Renal cortex interstitium (tissue), 11 donors: ENCODE data around the gene ZNF488. TPM values are rescaled to one million over a fixed set of nuclear protein-coding genes. Genes with fewer than 3 reads are reported as not detected.

Experiments
- DNase-seq, 11 donors: peaks; one replicate each; pipeline ENCODE4 v3.0.0-alpha.2; 2013; ENCODE audit warnings: low read depth in 9 of 11, low spot score in 4 of 11; ENCODE audit errors: extremely low read depth in 1 of 11
- polyA plus RNA-seq, 3 donors: library from polyadenylated mRNA; unstranded; fragments of 120-200 nt; gene quantifications; one replicate each; pipeline ENCODE4 v1.2.1, GENCODE V29; 2013; ENCODE audit not compliant: insufficient read length in 3 of 3

Gene ZNF488
- polyA plus RNA-seq, 3 donors: 4.2 to 5.2 (median 4.9) TPM

- DNase-seq: no peak
Measured at GRCh38 chr10:47372726-47373125, 11.4 kb downstream of the ZNF488 start.

- DNase-seq: no peak
Measured at GRCh38 chr10:47371629-47372485, 12.2 kb downstream of the ZNF488 start.

- no peak for DNase-seq
Measured at GRCh38 chr10:47370878-47371277, 13.2 kb downstream of the ZNF488 start.

- no peak for DNase-seq
Measured at GRCh38 chr10:47370015-47370767, 13.9 kb downstream of the ZNF488 start.

GRCh38 chr10:47369251-47369894 is 14.7 kb downstream of the ZNF488 start:
- no peak for DNase-seq

DNA sequence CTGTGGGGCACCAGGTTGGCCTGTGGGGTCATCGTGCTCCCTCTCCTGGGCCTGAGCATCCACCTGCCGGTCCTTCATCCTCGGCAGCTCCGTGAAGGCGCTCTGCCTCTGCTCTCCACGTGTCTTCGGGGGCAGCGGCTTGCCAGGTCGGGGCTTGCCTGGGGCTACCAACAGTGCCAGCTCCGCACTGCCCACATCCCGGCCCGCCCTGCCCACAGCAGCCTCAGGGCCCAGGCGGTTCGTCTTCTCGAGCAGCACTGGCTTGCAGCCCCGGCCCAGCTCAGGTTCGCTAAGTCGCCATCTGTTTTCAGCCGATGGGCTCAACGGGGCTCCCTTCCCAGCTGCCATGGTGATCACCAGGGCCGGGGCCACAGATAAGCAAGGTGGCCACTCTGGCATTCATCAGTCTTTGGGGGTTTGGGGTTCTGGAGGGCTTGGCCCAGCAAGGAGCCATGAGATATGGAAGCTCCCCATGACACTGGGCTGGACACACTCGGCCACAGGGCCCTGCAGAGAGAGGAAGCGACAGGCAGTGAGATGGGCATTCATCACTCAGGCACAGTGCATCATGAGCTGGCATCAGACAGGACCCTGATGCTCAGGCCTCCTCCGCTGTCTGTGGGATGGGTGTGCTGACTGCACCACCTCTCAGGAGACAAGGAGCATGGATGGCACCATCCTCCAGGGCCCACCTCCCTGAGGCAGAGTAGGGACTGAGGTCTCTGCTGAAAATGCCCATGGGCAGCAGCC is 15.5 kb downstream of the ZNF488 start:
- no peak for DNase-seq

GRCh38 chr10:47367646-47368045 is 16.4 kb downstream of the ZNF488 start:
- no peak for DNase-seq

- no peak for DNase-seq
Measured at GRCh38 chr10:47366731-47367460, 17.2 kb downstream of the ZNF488 start.

DNA sequence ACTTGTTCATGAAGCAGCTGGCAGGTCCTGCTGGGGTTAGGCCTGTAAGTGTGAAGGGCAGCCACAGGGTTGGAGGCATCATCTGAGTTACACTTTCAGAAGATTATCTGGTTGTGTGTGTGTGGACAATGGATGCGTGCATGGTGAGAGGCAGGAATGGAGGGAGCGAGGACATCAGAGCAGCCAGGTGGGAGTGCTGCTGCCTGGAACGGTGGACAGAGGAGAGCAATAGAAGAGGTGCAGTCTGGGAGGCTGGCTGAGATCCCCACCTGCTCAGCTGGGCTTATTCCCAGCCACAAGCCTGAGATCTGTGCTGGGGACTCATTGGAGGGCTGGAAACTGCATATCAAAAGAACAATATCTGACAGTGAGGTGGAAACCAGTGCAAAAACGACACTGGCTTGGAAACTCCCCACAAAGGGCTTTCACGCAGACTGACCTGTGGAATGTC is 17.9 kb downstream of the ZNF488 start:
- no peak for DNase-seq

GRCh38 chr10:47365431-47366180 is 18.5 kb downstream of the ZNF488 start:
- no peak for DNase-seq

- DNase-seq: no peak
Measured at GRCh38 chr10:47364911-47365310, 19.2 kb downstream of the ZNF488 start.

- DNase-seq: no peak
Measured at GRCh38 chr10:47364366-47364765, 19.7 kb downstream of the ZNF488 start.

DNA sequence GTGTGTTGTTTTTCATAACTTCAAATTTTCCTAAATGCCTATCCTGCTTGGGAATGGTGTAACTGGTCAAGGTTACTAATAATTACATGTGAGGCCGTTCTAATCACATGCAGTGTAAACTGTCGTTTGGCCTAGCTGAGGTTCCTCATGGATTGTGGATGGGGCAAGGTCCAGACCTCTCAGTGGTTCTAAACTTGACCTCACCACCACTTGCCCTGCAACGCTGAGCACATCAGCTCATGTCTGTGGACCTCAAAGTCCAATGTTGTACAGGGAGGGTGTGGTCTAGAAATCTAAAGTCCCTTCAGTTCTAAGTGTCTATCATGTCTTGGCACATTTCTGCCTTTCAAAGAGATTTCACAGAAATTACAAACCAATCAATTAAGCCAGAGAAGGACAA is 20.3 kb downstream of the ZNF488 start:
- no peak for DNase-seq

- no peak for DNase-seq
Measured at GRCh38 chr10:47362199-47362598, 21.9 kb downstream of the ZNF488 start.

GRCh38 chr10:47361293-47361692 is 22.8 kb downstream of the ZNF488 start:
- DNase-seq: no peak

GRCh38 chr10:47360419-47361040 is 23.6 kb downstream of the ZNF488 start:
- no peak for DNase-seq

GRCh38 chr10:47359626-47360418 is 24.3 kb downstream of the ZNF488 start:
- no peak for DNase-seq
